ENCODE data around the gene TEAD1.

Gene TEAD1

DNA sequence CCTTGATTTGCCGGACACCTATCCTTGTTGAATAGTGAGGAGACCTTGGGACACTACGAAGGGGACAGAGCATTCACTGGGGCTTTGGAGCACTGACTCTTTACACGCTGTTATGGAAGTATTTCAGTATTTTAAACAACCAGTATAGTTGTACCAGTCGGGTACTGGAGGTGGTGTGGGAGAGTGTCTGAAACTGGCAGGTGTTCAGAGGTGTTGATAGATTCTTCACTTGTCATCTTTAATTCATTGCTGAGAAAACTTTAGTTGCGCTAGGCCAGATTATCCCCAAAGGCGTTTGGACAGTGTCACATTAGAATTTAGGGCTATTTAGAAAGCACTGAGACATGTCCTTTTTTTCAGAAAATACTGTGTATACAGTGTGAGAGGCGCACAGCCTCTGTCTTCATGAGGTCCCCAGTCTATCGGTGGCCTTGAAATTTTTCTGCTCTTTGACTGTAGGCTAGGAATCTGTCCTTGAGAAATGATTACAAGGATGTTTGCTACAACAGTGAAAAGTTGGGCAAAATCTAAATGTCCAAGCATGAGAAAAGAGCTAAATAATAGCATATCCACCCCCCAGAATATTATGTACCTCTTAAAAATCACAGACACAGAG lies 69.7 kb downstream of the TEAD1 start:
- in situ Hi-C loops (cut with MboI; ENCODE audit: low sequenced_read_pairs, unreplicated experiment): no loop called here
- DNase-seq (ENCODE audit: low spot score): no peak
- TF ChIP-seq, protein P1, sequence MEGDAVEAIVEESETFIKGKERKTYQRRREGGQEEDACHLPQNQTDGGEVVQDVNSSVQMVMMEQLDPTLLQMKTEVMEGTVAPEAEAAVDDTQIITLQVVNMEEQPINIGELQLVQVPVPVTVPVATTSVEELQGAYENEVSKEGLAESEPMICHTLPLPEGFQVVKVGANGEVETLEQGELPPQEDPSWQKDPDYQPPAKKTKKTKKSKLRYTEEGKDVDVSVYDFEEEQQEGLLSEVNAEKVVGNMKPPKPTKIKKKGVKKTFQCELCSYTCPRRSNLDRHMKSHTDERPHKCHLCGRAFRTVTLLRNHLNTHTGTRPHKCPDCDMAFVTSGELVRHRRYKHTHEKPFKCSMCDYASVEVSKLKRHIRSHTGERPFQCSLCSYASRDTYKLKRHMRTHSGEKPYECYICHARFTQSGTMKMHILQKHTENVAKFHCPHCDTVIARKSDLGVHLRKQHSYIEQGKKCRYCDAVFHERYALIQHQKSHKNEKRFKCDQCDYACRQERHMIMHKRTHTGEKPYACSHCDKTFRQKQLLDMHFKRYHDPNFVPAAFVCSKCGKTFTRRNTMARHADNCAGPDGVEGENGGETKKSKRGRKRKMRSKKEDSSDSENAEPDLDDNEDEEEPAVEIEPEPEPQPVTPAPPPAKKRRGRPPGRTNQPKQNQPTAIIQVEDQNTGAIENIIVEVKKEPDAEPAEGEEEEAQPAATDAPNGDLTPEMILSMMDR (IDR thresholded peaks at IDR 0.05; ENCODE audit: borderline replicate concordance, control extremely low read depth, extremely low read depth, insufficient read depth, missing control alignments): no peak

DNA sequence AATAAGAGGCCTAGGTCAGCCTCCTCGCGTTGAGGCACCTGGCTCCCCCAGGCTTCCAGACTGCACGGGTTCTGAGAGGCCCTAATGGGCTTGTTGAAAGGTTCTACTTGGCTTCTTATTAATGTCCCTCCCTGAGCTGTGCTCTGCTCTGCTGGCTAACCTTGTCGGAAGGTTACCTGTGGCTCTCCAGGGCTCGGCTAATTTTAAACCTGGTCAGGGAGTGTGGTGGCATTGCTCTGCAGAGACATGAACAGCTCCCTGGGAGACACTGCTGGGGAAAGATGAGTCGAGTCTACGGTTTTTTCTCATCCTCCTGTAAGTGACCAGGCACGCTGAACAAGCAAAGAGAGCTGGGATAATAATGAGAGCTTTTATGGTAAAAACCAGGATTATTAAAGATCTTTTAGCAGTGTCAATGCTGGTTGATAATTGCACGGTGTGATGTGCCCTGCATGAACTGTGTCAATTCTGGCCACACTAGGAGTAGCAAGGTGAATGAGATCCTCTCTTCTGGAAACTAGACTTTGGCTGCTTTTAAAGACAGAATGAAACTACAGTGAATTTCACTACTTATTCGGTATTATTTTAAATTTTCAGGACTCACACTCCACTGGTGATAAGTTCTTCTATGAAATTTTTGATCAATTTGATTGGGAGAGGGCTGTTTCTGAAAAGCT lies 70.7 kb downstream of the TEAD1 start:
- DNase-seq (ENCODE audit: low spot score): no peak
- in situ Hi-C loops (cut with MboI; ENCODE audit: low sequenced_read_pairs, unreplicated experiment): no loop called here
- TF ChIP-seq, protein P1 (IDR thresholded peaks at IDR 0.05; ENCODE audit: borderline replicate concordance, control extremely low read depth, extremely low read depth, insufficient read depth, missing control alignments): no peak

DNA sequence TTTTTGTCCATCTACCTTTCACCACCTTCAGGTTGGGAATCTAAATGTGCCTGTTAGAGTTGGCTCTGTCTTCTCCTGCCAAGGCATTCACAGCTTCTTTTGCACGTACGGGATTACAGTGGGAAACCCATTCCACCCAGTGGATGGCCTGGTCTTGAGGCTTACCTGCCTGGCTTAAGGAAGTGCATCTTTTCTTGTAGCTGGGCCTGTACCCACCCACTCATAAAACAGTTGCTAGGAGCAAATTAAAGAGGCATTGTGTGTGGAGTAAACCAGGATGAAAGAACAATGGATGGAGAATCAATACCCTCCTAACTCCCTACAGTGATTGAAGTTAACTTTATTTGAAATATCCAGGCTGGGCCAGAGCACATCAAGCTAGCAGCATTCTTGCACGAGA lies 71.6 kb downstream of the TEAD1 start:
- no peak for DNase-seq (ENCODE audit: low spot score)
- TF ChIP-seq, protein P1 (IDR thresholded peaks at IDR 0.05; ENCODE audit: borderline replicate concordance, control extremely low read depth, extremely low read depth, insufficient read depth, missing control alignments): no peak
- in situ Hi-C loops (cut with MboI; ENCODE audit: low sequenced_read_pairs, unreplicated experiment): no loop called here

DNA sequence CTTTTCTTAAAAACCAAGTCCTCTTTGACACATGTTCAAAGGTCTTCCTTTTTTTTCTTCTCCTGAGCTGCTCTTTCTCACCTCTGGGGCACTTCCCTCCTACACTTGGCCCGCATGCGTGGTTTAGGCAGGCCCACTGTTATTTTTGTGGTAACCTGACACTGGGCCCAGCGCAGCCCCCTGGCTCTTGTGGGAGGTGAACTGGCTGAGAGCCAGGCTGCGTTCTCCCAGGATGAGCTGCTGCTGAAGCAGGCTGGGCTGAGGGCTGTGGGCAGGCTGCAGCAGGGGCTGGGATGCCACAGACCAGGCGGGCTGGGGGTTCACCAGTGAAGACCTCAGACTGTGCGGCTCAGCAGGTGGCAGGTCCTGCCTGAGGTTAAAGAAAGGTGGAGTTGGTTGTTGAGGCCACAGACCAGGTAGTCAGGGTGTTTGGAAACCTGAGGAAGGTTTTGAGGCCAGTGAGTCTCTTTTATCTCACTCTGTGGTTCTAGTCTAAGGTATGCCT lies 72.4 kb downstream of the TEAD1 start:
- TF ChIP-seq, protein P1 (IDR thresholded peaks at IDR 0.05; ENCODE audit: borderline replicate concordance, control extremely low read depth, extremely low read depth, insufficient read depth, missing control alignments): no peak
- in situ Hi-C loops (cut with MboI; ENCODE audit: low sequenced_read_pairs, unreplicated experiment): no loop called here
- no peak for DNase-seq (ENCODE audit: low spot score)

DNA sequence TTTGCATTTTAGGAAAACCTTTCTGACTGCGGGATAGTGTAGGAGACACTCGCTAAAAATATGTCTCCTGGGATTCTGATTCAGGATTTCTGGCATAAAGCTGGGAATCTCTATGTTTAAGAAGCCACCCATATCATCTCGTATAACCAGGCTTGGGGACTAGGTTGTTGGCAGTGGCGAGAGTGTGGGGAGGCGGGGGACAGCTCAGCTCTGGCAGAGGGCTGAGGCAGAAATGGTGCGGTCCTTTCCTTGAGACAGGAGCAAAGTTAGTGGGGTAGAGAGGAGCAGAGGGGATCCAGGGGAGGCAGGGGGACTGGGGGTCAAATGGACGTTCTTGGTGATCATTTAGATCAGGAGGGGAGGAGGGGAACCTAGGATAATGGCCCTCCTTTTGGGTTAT lies 74.3 kb downstream of the TEAD1 start:
- in situ Hi-C loops (cut with MboI; ENCODE audit: low sequenced_read_pairs, unreplicated experiment): no loop called here
- TF ChIP-seq, protein P1 (IDR thresholded peaks at IDR 0.05; ENCODE audit: borderline replicate concordance, control extremely low read depth, extremely low read depth, insufficient read depth, missing control alignments): no peak
- DNase-seq (ENCODE audit: low spot score): no peak

DNA sequence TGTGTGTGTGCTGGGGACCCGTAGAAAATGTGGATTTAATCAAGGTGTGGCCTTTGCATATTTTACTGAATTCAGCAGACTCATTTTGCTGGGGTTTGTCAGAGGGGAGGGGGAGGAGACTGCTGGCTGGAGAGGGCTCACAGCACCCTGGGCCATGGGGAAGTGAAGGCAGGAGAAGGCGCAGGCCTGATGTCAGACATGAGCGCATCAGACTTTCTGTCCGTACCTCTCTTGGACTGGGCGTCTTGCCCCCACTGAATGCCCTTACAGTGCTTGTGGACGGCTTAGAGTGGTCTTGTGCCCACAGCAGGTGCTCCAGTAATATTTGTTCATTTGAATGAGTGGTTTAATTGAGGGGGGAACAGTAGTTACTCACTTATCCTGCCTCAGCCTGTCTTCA lies 75.2 kb downstream of the TEAD1 start:
- DNase-seq (ENCODE audit: low spot score): no peak
- TF ChIP-seq, protein P1 (IDR thresholded peaks at IDR 0.05; ENCODE audit: borderline replicate concordance, control extremely low read depth, extremely low read depth, insufficient read depth, missing control alignments): no peak
- in situ Hi-C loops (cut with MboI; ENCODE audit: low sequenced_read_pairs, unreplicated experiment): no loop called here
